ENCODE results near the gene BLOC1S6. TPM values are rescaled to one million over a fixed set of nuclear protein-coding genes. Genes with fewer than 3 reads are reported as not detected.

Gene BLOC1S6
- total and polyA plus RNA-seq, 9 of the 15 experiments (the other 6 are each of a cell fraction or from before 2014, with no cell fraction given) = 18.2 to 72.4 (median 38.4) TPM

- no peak for TF ChIP-seq FOXM1 (IDR thresholded peaks at IDR 0.05; ENCODE audit: low read depth)
- TF ChIP-seq FOXM1 (CRISPR knock-in tag; IDR thresholded peaks at IDR 0.05; ENCODE audit: low read depth) = no peak
- TF ChIP-seq SP1 (CRISPR knock-in tag; IDR thresholded peaks at IDR 0.05) = peak; percentile 82
- no peak for TF ChIP-seq DNMT1 (IDR thresholded peaks at IDR 0.05)
- no peak for TF ChIP-seq RCOR1 (IDR thresholded peaks at IDR 0.05; ENCODE audit: borderline replicate concordance in 1 of 2, low read depth in 2 of 2, low read length in 2 of 2)
- TF ChIP-seq NCOA4 (IDR thresholded peaks at IDR 0.05; ENCODE audit: partially characterized antibody) = no peak
- TF ChIP-seq ZNF23 (CRISPR knock-in tag; IDR thresholded peaks at IDR 0.05) = peak; percentile 72
- peak; percentile 76; the same call in 1 of the 2 replicates for TF ChIP-seq ZNF551 (CRISPR knock-in tag; IDR thresholded peaks at IDR 0.05)
- no peak for TF ChIP-seq RBM25 (IDR thresholded peaks at IDR 0.05; ENCODE audit: low read depth, low read length, severe bottlenecking)
- no peak for TF ChIP-seq POLR3G (IDR thresholded peaks at IDR 0.05; ENCODE audit: extremely low read depth, insufficient read length, insufficient replicate concordance)
- no peak for TF ChIP-seq KDM5B (IDR thresholded peaks at IDR 0.05; ENCODE audit: insufficient replicate concordance, low read depth, low read length)
- TF ChIP-seq NEUROD1 (IDR thresholded peaks at IDR 0.05; ENCODE audit: borderline replicate concordance, low read depth, low read length, partially characterized antibody) = no peak
- TF ChIP-seq E2F8 (IDR thresholded peaks at IDR 0.05; ENCODE audit: low read depth, partially characterized antibody) = no peak
- TF ChIP-seq ATF4 (CRISPR knock-in tag; IDR thresholded peaks at IDR 0.05) = peak; percentile 92
Observed at GRCh38 chr15:45583731-45584639, 3.2 kb upstream of the BLOC1S6 start (continued).

Measured in K562 (cell line).